T-helper 1 cell treated with Interleukin-12 subunit alpha and Interleukin-12 subunit beta and Interleukin-4 antibody, amounts not matched to agents 30 ng/mL and 1 ng/mL, for 36 hours (primary cell): ENCODE measurements around the gene PTX3. TPM values are rescaled to one million over a fixed set of nuclear protein-coding genes. Genes with fewer than 3 reads are reported as not detected.

ENCODE experiments used
- intact Hi-C: fragments of 100-400 bp; cut with micrococcal nuclease; formaldehyde crosslinking; loops from one replicate; pipeline ENCODE4 v1.15.1; 2024
- total RNA-seq: library from RNA; stranded (reverse); gene quantifications from 2 replicates; pipeline ENCODE4 v1.2.3, GENCODE V29; 2022

Gene PTX3
- total RNA-seq: not detected in 2 replicates

DNA sequence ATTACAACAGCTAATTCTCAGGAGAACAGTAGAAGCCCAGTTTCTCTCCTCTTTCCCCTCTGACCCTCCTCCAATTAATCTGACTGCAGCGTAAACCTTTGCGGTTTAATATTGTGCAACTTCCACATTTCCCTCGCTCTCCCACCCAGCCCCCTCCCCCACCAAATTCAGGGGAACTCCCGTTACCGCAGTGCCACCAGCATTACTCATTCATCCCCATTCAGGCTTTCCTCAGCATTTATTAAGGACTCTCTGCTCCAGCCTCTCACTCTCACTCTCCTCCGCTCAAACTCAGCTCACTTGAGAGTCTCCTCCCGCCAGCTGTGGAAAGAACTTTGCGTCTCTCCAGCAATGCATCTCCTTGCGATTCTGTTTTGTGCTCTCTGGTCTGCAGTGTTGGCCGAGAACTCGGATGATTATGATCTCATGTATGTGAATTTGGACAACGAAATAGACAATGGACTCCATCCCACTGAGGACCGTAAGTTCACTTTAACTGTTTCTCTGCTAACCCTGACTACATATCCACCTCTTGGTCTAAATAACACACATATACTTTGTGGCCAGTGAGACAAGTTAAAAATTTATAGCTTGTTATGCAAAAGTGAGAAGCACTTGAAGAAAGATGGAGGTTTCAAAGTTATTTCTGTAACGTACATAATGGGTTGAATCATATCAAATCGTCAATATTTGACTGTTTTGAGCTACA, at the start of gene PTX3:
Gene PTX3 (plus strand): TSS at position 268 of the 709 bp plus-strand sequence. CDS start 84 bp downstream, at position 352.
- intact Hi-C loops: no loop called here

DNA sequence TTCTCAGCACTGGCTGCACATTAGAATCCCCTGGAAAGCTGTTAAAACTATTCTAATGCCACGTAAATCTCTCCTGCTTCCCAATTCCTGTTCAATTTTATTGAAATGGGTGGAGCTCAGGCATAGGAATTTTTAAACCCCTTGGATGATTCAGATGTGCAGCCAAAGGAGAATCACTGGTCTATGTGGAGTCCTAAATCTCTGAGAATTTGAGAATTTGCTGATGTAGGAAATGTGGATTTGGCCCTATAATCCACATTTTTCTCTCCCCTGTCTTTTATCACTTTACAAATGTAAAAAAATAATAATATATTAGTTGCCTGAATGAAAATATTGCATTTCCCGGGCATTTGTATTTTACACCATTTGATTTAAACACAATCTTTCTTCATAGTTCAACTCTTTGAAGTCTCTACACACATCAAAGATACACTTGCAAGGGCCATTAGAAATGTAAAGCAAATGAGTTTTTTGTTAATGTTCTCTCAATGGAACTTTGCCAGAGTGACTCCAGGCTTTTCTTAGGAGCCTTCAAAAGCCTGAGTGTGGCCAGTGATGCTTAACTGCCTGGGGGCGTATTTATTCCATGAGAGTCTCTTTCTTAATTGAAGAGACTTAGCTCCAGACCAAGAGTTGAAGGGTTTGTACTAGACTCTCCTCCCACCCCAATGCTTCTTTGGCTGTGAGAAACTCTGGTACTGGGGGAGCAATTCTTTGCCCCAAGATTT, 48.8 kb upstream of the PTX3 start:
- intact Hi-C loops: no loop called here

DNA sequence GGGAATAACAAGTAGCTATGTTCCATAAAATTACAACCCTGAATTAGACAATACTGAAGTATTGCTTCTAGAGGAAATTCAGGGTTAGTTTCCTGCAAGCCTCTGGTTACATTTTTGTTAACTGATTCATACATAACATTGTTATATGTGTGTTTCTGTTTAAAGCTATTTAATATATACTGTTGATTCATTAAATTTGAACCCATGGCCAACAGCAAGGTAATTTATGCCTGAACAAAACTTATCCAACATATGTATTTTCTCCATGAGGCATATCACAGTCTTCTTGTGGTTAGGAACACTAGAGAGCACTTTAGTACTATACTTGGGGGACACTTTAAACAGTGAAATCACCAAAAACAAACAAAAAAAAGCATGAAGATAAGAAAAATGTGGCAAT, 47.7 kb upstream of the PTX3 start:
- intact Hi-C loops: no loop called here

- intact Hi-C loops: no loop called here
Measured at GRCh38 chr3:157390713-157391515, 45.7 kb upstream of the PTX3 start.

DNA sequence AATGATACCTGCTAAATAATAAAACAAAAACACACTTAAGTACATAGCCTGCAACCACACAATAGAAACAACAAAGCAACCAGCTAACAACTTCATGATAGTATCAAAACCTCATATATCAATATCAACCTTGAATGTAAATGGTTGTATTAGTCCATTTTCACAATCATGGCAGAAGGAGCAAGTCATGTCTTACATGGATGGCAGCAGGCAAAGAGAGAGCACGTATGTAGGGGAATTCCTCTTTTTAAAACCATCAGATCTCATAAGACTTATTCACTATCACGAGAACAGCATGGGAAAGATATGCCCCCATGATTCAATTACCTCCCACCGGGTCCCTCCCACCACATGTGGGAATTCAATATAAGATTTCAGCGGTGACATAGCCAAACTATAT, 44.5 kb upstream of the PTX3 start:
- intact Hi-C loops: no loop called here

GRCh38 chr3:157393113-157393512, 43.5 kb upstream of the PTX3 start:
- intact Hi-C loops: no loop called here

DNA sequence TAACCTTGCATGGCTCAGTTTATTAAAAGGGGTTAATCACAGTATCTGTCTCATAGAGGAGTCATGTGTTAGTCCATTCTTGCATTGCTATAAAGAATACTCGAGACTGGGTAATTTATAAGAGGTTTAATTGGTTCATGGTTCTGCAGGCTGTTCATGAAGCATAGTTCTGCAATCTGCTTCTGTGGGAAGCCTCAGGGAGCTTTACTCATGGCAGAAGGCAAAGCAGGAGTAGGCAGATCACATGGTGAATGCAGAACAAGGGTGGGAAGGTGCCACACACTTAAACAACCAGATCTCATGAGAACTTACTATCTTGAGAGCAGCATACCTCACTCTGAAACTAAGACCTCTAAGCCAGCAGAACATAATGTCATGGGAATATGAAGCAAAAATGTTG, 42.2 kb upstream of the PTX3 start:
- intact Hi-C loops: no loop called here

- intact Hi-C loops: no loop called here
Measured at GRCh38 chr3:157398598-157398997, 38.1 kb upstream of the PTX3 start.

- intact Hi-C loops: no loop called here
Measured at GRCh38 chr3:157404381-157404780, 32.3 kb upstream of the PTX3 start.

GRCh38 chr3:157405457-157405856, 31.2 kb upstream of the PTX3 start:
- intact Hi-C loops: no loop called here

- intact Hi-C loops: no loop called here
Measured at GRCh38 chr3:157406394-157406793, 30.3 kb upstream of the PTX3 start.

- intact Hi-C loops: no loop called here
Measured at GRCh38 chr3:157407769-157408168, 28.9 kb upstream of the PTX3 start.

DNA sequence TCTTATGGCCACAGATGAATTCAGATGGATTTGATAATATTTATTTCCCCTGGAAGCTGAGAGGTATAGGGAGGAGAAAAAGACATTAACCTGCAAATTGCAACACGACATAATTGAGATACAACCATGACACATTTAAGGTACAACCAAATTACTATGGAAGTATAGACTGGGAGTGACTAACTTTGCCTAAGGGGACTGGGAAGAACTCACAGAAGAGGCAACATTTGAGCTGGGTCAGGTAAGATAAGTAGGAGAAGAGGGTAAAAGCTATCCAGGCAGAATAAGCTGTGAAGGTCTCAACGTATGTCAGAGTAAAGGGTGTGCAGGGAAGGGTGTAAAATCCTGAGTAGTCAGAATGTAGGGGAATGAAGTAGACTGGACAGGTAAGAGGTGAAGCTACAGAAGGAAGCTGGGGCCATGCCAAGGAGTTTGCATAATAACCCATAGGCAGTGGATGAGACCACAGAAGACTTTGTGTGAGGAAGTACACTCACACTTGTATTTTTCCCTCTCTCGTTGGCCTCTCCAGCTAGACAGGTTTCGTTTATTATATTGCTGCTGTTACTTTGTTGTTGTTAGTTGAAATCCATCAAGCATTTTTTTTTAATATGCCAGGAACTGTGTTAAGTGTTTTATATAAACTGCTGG, 28.0 kb upstream of the PTX3 start:
- intact Hi-C loops: no loop called here

DNA sequence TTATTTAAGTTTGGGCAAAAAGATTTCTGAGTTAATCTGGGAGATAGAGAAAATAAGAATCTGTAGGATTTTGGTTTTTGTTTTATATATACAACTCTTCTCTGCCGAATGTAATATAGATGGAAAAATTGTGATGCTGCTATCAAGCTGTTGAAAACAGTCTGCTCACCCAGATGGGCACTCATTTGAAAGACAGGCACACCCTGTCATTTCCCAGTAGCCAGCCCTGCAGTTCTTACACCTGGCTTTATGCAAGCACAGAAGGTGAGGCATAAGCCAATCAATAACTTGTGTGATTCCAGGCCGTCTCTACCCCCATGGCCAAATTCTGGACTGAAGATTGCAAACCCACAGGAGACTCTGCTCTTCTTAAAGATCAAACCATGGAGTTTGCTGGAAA, 27.1 kb upstream of the PTX3 start:
- intact Hi-C loops: no loop called here

GRCh38 chr3:157410945-157411344, 25.7 kb upstream of the PTX3 start:
- intact Hi-C loops: no loop called here

- intact Hi-C loops: no loop called here
Measured at GRCh38 chr3:157412323-157412855, 24.3 kb upstream of the PTX3 start.

GRCh38 chr3:157414861-157415260, 21.8 kb upstream of the PTX3 start:
- intact Hi-C loops: no loop called here

DNA sequence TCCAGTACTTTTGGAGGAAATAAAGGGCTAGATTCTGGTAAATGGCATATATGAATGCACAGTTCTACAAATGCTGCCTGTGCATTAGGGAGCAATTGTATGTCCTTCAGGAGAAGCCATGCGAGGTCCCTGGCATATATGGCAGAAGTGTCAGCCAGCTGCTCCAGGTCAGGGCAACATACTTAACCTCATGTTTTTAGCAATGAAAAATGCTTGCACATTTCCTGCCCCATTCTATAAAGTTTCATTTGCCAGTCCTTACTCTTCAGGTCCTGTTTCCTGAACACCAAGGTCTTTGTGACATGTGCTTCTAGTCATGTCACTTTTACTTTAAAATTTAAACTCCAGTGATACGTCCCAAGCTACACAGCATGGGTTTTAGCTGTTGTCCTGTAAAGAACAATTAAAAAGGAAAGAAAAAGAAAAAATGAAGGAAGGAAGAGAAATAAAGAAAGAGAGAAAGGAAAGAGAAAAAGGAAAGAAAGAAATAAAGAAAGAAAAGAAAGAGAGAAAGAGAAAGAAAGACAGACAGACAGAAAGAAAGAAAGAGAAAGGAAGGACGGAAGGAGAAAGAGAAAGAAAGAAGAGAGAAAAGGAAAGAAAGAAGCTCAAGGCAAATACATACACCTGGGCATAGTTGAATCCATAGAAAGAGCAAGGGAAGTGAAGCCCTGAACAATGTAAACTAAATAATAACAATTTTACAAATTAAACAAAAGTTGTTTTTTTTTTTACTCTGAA, 20.1 kb upstream of the PTX3 start:
- intact Hi-C loops: no loop called here

DNA sequence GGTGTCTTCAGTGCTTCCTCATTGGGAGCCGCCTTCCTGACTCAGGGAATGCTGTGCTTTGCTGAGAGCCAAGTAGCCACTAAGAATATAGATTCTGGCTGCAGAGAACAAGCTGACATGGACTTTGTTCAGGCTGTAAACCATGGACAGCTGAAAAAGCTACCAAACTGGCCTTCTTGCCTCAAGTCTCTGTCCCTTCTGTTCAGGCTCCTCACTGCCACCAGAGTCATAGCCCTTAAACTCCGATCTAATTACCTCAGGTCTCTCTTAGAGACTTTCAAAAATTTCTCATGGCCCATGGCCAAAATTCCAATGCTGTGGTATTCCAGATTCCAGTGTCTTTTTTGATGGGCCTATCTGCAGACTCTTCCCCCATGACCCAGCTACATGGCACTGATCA, 19.4 kb upstream of the PTX3 start:
- intact Hi-C loops: no loop called here

DNA sequence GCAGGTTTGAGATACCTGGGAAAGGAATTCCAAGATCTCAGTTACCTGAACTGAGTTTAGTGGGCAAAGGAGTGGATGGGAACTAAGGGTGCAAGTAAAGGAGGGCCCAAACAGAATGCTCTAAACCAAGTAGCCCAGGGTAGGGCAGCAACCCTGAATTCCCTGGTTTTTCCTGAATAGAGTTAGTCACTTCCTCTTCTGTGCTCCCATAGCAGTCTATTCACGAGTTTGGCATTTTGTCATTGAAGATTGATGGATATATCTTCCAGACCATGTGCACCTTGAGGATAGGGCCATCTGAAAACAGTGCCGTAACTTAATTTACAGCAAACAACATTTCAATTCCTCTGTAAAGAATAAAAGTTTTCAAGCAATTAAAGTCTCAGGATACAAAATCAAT, 18.5 kb upstream of the PTX3 start:
- intact Hi-C loops: no loop called here
